SJCRH30 (cell line): ENCODE data around the gene ABHD10. TPM values are rescaled to one million over a fixed set of nuclear protein-coding genes. Genes with fewer than 3 reads are reported as not detected.

ENCODE experiments used
- DNase-seq, 2 experiments: peaks; one replicate each; pipeline ENCODE4 v3.0.0-alpha.2; 2015 to 2020
- H3K27ac ChIP-seq: fragments of 250-450 bp; sonication (Bioruptor Pico); 2 replicates; pipeline ENCODE4 v1.5.1; 2020; ENCODE audit warnings: mild to moderate bottlenecking, moderate library complexity
- H3K27me3 ChIP-seq: fragments of 250-450 bp; sonication (Bioruptor Pico); 2 replicates; pipeline ENCODE4 v1.5.1; 2020; ENCODE audit warnings: mild to moderate bottlenecking, moderate library complexity
- H3K36me3 ChIP-seq: fragments of 250-450 bp; sonication (Bioruptor Pico); 2 replicates; pipeline ENCODE4 v1.5.1; 2020; ENCODE audit warnings: mild to moderate bottlenecking, moderate library complexity
- H3K4me1 ChIP-seq: fragments of 250-450 bp; sonication (Bioruptor Pico); 2 replicates; pipeline ENCODE4 v1.5.1; 2020; ENCODE audit warnings: mild to moderate bottlenecking, moderate library complexity
- H3K4me3 ChIP-seq: fragments of 250-450 bp; sonication (Bioruptor Pico); 2 replicates; pipeline ENCODE4 v1.5.1; 2020; ENCODE audit warnings: mild to moderate bottlenecking, moderate library complexity
- H3K9me3 ChIP-seq: fragments of 250-450 bp; sonication (Bioruptor Pico); replicated peaks from 2 replicates; pipeline ENCODE4 v1.5.1; 2020; ENCODE audit warnings: mild to moderate bottlenecking, moderate library complexity
- total RNA-seq: library from RNA; depleted of rRNA; stranded (reverse); fragments of >200 nt; shearing (Covaris generic); gene quantifications from 2 replicates; pipeline ENCODE4 v1.2.3, GENCODE V29; 2014

Gene ABHD10
- total RNA-seq, 1 experiment from 2014 or later = 48.7 TPM

DNA sequence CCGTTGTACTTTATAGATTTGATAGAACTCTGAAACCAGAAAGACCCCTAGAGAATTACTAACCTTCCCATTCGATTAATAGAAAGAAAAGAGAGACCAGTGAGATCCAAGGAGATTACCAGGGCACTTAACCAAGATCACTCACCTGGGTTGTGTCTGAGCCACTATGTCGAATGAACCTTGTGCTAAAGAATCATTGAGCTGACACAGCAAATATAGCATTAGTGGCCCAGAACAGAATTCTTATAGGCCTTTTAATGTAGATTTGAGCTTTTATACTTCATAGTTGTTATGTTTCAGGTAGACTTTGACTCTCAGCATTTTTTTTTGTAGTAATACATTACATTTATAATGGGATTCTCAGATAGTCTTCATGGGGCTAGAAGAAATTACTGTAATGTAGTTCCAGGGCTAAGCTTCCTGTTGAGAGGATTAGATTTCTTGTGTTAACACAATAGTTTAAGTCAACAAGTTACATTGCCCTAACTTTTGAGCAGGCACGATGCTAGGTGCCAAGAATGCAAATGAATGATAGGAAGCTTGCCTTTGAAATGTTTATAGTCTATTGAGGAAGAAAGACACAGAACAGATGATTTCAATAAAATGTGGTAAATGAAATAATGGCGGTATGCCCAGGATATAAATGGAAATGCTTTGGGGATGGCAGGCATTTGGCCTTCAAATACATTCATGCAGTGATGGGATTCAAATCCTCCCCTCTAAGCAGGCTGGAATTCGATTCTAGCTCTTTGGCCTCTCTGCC is 24.4 kb upstream of the ABHD10 start:
- no peak overlapping the region for H3K4me3 ChIP-seq
- H3K9me3 ChIP-seq = no peaks in the 10 kb centered on the region
- H3K27me3 ChIP-seq = no peaks in the 10 kb centered on the region
- H3K27ac ChIP-seq = no peak overlapping the region
- H3K36me3 ChIP-seq = peaks cover 63% of the 10 kb centered on the region
- peaks cover 24% of the 10 kb centered on the region for H3K4me1 ChIP-seq
- DNase-seq = no peak

DNA sequence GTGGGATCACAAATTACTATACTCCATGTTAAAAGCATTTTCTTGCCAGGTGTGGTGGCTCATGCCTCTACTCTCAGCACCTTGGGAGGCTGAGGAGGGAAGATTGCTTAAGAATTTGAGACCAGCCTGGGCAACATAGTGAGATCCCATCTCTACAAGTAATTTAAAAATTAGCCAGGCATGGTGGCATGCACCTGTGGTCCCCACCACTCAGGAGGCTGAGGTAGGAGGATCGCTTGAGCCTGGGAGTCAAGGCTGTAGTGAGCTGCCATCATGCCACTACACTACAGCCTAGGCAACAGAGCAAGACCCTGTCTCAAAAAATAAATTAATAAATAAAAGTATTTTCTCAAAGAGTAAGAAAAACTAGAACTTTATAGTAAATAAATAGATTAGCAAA is 22.9 kb upstream of the ABHD10 start:
- H3K36me3 ChIP-seq = peaks cover 62% of the 10 kb centered on the region
- H3K27me3 ChIP-seq = no peaks in the 10 kb centered on the region
- H3K9me3 ChIP-seq = no peaks in the 10 kb centered on the region
- peaks cover 24% of the 10 kb centered on the region for H3K4me1 ChIP-seq
- H3K4me3 ChIP-seq = no peak overlapping the region
- peak overlapping the region; percentile 81 for H3K27ac ChIP-seq
- no peak for DNase-seq

DNA sequence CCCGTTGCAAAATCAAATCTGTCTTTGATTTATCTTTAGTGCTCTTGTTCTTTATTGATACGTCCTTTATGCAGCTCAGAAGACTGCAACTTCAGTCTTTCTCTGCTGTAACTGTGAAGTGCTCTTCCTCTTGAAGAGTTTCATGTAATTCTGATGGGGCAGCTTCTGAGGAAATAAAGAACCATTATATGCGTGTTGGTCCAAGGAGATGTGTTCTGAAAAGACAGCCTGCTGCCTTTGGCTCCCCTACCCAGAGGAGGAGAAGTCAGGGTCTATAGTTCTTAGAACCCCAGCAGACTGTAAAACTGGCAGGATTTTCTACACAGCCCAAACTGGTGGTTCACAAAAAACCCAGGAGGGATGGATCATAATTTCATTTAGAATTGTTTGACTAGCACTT is 22.4 kb upstream of the ABHD10 start:
- H3K27ac ChIP-seq = peak overlapping the region; percentile 81
- H3K27me3 ChIP-seq = no peaks in the 10 kb centered on the region
- no peak overlapping the region for H3K4me3 ChIP-seq
- DNase-seq = no peak
- H3K4me1 ChIP-seq = peaks cover 24% of the 10 kb centered on the region
- no peaks in the 10 kb centered on the region for H3K9me3 ChIP-seq
- peaks cover 62% of the 10 kb centered on the region for H3K36me3 ChIP-seq

DNA sequence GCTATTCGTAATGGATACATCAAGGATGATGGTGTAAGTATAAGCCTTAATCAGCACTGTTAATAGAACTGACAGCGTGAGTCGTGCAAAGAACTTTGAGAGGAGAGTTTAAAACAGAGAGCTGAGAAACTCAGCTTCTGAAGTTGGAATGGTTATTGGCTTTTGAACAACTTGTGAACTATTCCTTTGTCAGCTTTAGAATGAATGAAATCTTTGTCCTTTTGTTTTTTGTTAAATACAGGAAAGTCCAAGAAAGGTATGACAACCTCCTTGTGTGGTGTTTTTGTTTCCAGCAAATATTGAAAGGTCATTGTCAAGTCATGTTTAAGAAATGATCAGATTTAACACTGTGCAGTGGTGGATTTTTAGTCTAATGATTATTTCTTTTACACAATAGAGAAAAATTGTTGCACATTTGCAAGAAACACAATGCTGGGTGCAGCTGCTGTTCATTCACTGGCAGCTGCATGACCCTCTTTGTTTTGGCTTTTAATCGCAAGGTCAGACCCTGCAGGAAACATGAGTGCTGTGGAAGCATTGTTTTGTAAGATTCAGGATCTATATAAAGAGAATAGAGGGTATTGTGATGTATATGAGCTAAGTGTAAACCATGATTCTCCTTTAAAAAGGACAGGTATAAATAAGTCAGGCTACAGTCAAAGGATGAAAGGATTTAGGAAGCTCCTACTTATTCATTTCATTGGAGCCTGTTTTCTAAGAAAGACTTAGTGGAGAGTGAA is 21.7 kb upstream of the ABHD10 start:
- no peak overlapping the region for H3K4me3 ChIP-seq
- peaks cover 24% of the 10 kb centered on the region for H3K4me1 ChIP-seq
- peaks cover 60% of the 10 kb centered on the region for H3K36me3 ChIP-seq
- H3K27ac ChIP-seq = peak overlapping the region; percentile 81
- H3K27me3 ChIP-seq = no peaks in the 10 kb centered on the region
- peak; percentile 68 to 87 for DNase-seq
- H3K9me3 ChIP-seq = no peaks in the 10 kb centered on the region

DNA sequence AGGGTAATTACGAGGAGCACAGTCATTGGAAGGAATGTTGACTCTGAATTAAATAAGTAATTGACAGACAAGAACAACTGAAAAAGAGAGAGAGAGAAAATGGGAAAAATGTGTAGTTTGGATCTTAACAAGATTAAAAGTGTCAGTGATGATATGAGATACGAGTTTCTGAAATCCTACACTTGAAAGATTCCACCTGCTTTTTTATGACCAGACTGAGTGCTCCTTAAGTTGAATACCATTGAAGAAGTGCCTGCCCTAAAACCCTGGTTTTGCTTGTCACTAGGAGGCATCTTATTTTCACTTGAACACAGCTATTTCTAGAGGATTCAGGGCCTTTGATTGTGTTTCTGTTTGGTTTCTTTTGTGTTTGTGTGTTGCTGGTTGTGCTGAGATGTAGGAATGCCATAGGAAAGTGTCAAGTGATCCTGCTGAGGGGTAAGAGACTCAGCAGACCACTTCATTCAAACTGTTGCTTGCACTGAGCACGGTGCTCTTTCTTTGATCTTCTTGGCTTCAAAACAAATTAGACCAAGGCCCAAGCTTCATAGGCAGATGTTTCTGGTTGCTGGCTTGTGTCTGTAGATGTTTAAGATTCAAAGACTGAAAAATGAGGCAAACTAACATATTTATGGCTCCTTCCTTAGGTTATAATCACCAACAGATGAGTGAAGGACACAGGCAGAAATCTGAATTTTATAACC is 17.2 kb upstream of the ABHD10 start:
- Histone ChIP-seq H3K4me1 (peaks cover 24% of the 10 kb centered on the region), H3K4me3 (no peak overlapping the region), H3K27ac (no peak overlapping the region), H3K27me3 (no peaks in the 10 kb centered on the region), H3K36me3 (peaks cover 60% of the 10 kb centered on the region), H3K9me3 (no peaks in the 10 kb centered on the region)
- DNase-seq = peak in 1 of 2 experiments; percentile 40

DNA sequence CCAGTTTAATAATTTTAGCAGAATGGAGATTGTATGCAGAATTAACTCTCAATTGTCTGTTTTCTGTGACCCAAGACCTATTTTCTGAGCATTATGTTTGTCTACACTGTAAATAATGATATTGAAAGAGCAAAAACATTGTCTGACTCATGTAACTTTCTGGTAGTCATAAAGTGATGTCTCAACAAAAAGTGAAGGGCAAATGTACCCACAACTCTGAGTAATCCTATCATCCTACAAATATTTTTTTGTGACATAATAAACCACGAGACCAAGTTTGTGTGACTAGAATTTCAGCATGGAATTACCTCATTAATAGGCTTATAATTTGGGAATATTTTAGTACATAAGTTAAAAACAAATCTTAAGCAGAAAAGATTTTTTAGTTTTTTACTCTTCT is 15.4 kb upstream of the ABHD10 start:
- Histone ChIP-seq H3K36me3 (peaks cover 68% of the 10 kb centered on the region), H3K27me3 (no peaks in the 10 kb centered on the region), H3K4me1 (peaks cover 15% of the 10 kb centered on the region), H3K27ac (0 out of 2 replicates have a peak overlapping the region, but pooled peaks have one; percentile 5), H3K4me3 (no peak overlapping the region), H3K9me3 (no peaks in the 10 kb centered on the region)
- peak in 1 of 2 experiments; percentile 29 for DNase-seq

DNA sequence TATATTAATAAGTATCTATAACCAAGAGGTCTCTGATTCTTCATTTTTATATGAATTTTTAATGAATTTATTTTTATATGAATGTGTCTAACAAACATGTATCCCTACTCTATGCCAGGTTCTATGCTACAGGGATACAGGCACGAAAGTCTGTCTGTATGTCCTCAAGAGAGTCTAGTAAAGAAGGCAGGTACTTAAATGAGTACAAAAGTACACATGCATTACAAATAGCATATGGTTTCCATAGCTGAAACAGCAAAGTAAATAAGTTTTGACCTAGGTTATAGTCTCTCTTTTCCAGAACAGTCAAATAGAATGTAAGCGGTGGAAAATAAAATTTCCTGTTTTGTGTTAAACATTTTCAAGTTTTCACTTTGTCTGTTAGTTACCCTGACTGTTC is 13.3 kb upstream of the ABHD10 start:
- H3K4me1 ChIP-seq = peaks cover 15% of the 10 kb centered on the region
- peaks cover 67% of the 10 kb centered on the region for H3K36me3 ChIP-seq
- no peak overlapping the region for H3K4me3 ChIP-seq
- H3K9me3 ChIP-seq = no peaks in the 10 kb centered on the region
- no peaks in the 10 kb centered on the region for H3K27me3 ChIP-seq
- no peak overlapping the region for H3K27ac ChIP-seq
- no peak for DNase-seq

DNA sequence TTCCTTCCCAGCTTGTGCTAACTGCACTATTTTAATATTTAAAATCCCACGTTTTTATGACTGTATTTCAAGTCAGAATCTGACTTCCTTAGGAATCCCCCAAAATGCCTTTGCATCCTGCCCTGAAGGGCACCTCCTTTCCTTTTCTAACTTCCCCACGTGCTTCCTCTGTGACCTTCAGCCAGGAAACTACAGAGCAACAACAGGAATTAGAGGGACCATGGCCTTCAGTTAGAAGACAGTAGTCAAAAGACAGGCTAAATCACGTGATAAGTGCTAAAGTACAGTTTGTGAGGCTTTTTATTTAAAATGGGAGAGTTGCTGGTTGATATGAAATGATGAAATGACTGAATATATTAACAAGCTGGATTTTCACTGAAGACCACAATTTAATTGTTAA is 11.8 kb upstream of the ABHD10 start:
- H3K4me3 ChIP-seq = no peak overlapping the region

DNA sequence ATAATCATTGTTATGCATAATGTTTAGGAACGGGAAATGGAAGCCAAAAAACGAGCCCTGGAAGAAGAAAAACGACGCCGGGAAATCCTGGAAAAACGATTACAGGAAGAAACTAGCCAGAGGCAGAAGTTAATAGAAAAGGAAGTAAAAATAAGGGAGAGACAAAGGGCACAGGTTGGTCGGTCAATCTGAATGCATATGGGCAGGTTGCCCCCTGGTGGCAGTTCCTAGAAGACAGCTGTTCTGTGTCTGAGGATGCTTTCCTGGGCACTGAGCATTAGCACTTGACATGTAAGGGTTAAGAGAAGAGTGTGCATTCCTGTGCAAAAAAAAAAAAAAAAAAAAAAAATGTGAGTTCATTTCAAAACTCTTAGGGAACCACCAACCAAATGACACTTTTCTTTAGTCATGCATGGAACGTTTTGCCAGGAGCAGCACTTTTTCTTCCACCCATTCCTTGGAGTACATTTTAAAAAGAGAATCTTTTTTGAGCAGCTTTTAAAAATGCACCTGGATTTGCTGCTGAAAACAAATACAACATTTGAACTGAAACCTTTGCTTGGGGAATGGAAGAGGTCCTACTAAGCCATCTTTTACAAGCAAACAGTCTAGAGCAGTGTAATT is 11.1 kb upstream of the ABHD10 start:
- Histone ChIP-seq H3K36me3 (peaks cover 73% of the 10 kb centered on the region), H3K9me3 (no peaks in the 10 kb centered on the region), H3K4me3 (no peak overlapping the region), H3K27ac (peak overlapping the region; percentile 16; the same call in 1 of the 2 replicates), H3K4me1 (peaks cover 15% of the 10 kb centered on the region), H3K27me3 (no peaks in the 10 kb centered on the region)
- peak; percentile 81 to 94 for DNase-seq

More for the DNA sequence above, 11.8 kb upstream of the ABHD10 start:
- H3K27ac ChIP-seq = peak overlapping the region; percentile 16; the same call in 1 of the 2 replicates
- H3K36me3 ChIP-seq = peaks cover 73% of the 10 kb centered on the region
- no peaks in the 10 kb centered on the region for H3K9me3 ChIP-seq
- no peaks in the 10 kb centered on the region for H3K27me3 ChIP-seq
- no peak for DNase-seq
- peaks cover 15% of the 10 kb centered on the region for H3K4me1 ChIP-seq

DNA sequence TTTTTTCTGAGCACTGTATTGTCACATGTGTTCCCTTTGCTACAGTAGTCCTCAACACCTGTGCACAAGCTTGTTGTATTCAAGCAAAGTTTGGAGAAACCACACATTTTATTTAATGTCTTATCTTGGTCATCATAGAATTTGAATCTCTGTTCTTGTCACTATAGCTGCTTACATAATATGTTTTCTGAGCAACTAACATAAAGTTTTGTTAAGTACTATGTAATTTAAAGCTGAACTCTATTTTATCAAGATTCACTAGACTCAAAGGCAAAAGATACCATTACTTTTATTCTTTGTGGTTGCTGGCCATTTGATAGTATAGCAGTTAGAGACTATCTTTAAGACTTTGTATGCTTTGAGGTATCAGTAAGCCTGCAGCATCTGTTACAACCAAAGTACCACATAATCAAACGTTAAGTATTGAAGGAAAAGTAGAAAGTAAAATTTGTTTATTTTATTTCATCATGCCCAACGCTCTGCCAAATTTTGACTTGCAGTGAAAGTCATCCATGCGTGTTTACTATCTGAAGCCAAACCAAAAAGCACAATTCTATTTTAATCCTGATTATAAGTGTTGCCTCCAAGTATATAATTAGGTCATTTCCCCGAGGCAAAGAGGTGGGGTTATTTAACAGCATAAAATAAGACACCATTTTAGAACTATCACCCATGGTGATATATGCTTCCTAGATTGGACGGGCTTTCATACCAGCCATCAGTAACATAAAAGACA is 10.3 kb upstream of the ABHD10 start:
- Histone ChIP-seq H3K9me3 (no peaks in the 10 kb centered on the region), H3K27ac (no peak overlapping the region), H3K27me3 (no peaks in the 10 kb centered on the region), H3K4me3 (no peak overlapping the region), H3K36me3 (peaks cover 75% of the 10 kb centered on the region), H3K4me1 (peaks cover 9% of the 10 kb centered on the region)
- no peak for DNase-seq

DNA sequence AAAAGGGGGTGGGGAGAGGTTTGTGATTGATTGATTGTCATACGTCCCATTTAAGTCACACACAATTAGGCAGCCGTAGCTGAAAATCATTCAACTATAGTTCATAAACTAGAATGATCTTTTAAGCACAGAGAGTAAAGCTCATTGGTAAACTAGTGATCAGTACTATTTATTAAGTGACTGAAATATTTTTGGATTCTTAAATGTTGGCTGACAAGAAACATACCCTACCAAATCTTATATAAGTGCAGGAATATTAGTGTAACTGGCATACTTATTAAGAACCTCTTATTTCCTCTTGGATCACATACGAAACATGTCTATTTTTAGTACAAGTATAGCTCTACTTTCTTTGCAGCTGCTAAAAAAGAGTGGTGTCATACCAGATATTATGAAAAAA is 8.4 kb upstream of the ABHD10 start:
- H3K4me3 ChIP-seq = no peak overlapping the region
- no peak for DNase-seq
- no peaks in the 10 kb centered on the region for H3K9me3 ChIP-seq
- peaks cover 6% of the 10 kb centered on the region for H3K4me1 ChIP-seq
- no peak overlapping the region for H3K27ac ChIP-seq
- no peaks in the 10 kb centered on the region for H3K27me3 ChIP-seq
- peaks cover 76% of the 10 kb centered on the region for H3K36me3 ChIP-seq

DNA sequence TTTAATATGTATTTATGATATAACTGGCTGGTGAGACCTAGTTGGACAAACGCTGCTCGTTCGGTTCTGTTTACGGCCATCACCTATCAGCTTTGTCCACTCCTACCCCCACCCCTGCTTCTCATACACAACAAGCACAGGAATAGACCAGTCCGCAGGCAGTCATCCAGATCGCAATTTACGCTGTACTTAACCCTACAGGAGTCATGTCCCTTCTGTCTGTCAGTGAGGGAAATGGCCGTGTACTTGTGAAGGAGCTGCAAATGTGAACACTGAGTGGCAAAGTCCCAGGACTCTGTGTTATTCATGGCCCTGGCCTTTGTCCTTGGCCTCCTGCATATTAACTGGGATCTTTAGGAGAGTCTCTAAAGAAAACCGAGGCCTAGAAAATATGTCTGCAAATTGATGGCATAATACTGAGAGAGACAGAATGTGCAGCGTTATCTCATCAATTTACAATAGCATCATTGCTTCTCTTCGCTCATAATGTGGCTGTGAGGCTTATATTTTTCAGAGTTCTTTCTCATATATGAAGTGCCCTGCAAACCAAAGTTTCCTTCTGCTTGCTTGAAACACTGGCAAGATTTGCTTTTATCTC is 7.2 kb upstream of the ABHD10 start:
- no peaks in the 10 kb centered on the region for H3K27me3 ChIP-seq
- H3K36me3 ChIP-seq = peaks cover 75% of the 10 kb centered on the region
- H3K27ac ChIP-seq = no peak overlapping the region
- DNase-seq = no peak
- no peak overlapping the region for H3K4me3 ChIP-seq
- no peaks in the 10 kb centered on the region for H3K9me3 ChIP-seq
- H3K4me1 ChIP-seq = peaks cover 6% of the 10 kb centered on the region

DNA sequence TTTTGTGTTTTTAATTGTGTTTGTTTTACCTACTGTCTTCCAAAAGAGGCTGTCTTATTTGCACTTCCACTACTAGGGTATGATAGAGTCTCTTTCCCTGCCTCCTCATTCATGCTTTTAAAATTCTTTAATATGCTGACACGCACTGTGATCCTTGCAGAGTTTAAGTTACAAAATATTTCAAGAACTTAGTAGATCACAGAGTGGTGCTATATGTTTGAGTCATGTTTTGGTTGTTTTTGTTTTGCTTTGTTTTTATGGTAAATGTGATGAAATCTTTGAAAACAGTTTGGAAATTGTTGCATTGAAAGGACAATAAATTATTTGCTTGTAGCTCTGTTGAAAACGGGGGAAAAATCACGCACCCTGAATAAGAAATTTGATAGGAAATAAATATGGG is 5.9 kb upstream of the ABHD10 start:
- no peak for DNase-seq
- Histone ChIP-seq H3K9me3 (no peaks in the 10 kb centered on the region), H3K4me1 (no peaks in the 10 kb centered on the region), H3K27ac (no peak overlapping the region), H3K36me3 (peaks cover 66% of the 10 kb centered on the region), H3K4me3 (no peak overlapping the region), H3K27me3 (no peaks in the 10 kb centered on the region)

DNA sequence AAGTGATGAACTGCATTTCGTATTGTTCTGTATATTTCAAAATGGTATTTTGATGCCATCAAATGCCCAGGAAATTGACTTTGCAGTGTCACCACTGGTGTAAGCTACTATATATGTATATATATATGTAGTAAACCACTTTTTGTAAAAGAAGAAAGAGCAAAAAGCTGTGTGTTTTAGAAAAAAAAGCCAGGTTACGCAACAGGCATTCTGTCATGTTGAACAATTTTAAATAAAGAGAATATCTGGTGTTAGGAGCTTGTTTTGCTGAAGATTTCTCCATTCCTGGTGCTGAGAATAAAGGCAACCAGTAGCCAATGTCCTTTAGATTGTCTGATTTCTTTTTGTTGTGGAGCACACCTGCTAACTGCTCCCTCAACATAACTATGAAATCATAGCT is 3.7 kb upstream of the ABHD10 start:
- Histone ChIP-seq H3K4me1 (peaks cover 4% of the 10 kb centered on the region; the same call in 1 of the 2 replicates), H3K4me3 (no peak overlapping the region), H3K36me3 (peaks cover 45% of the 10 kb centered on the region), H3K27me3 (no peaks in the 10 kb centered on the region), H3K9me3 (no peaks in the 10 kb centered on the region), H3K27ac (no peak overlapping the region)
- no peak for DNase-seq
